Uterus (tissue), 2 donors: ENCODE measurements around the gene RSRC1.

Source experiments
- POLR2A ChIP-seq, 2 donors: fragments of 450-650 bp; IDR thresholded peaks; one replicate each; pipeline ENCODE4 v1.6.1; 2016; ENCODE audit warnings: antibody characterized with exemption in 2 of 2, mild to moderate bottlenecking in 1 of 2, moderate library complexity in 1 of 2
- TF ChIP-seq, protein P1 (sequence below), 4 experiments: fragments of 200-600 bp in 2 of 4; fragments of 450-650 bp in 2 of 4; sonication (generic) in 2 of 4; IDR thresholded peaks; one replicate each; pipeline ENCODE4 v1.5.1; 2016 to 2019; ENCODE audit warnings: antibody characterized with exemption in 4 of 4, mild to moderate bottlenecking in 2 of 4, moderate library complexity in 1 of 4

- TF ChIP-seq, protein P1, sequence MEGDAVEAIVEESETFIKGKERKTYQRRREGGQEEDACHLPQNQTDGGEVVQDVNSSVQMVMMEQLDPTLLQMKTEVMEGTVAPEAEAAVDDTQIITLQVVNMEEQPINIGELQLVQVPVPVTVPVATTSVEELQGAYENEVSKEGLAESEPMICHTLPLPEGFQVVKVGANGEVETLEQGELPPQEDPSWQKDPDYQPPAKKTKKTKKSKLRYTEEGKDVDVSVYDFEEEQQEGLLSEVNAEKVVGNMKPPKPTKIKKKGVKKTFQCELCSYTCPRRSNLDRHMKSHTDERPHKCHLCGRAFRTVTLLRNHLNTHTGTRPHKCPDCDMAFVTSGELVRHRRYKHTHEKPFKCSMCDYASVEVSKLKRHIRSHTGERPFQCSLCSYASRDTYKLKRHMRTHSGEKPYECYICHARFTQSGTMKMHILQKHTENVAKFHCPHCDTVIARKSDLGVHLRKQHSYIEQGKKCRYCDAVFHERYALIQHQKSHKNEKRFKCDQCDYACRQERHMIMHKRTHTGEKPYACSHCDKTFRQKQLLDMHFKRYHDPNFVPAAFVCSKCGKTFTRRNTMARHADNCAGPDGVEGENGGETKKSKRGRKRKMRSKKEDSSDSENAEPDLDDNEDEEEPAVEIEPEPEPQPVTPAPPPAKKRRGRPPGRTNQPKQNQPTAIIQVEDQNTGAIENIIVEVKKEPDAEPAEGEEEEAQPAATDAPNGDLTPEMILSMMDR (IDR thresholded peaks at IDR 0.05): no peak
- TF ChIP-seq POLR2A (IDR thresholded peaks at IDR 0.05): no peak
Observed at GRCh38 chr3:158148218-158148617, 38.3 kb downstream of the RSRC1 start.
